GM12864 (cell line): ENCODE results near the gene DLGAP1.

Source experiments
- DNase-seq: peaks from one replicate; pipeline ENCODE4 v3.0.0-alpha.2; 2011; ENCODE audit warnings: low read depth
- H3K4me3 ChIP-seq: 2 replicates; pipeline ENCODE4 v1.5.1; 2011; ENCODE audit warnings: mild to moderate bottlenecking, low read depth, low read length, control low read depth
- CTCF ChIP-seq: IDR thresholded peaks from 2 replicates; pipeline ENCODE4 v1.5.1; 2011; ENCODE audit warnings: low read depth, mild to moderate bottlenecking, moderate library complexity, low read length, control low read depth, inconsistent platforms; ENCODE audit errors: missing control alignments

Gene DLGAP1

DNA sequence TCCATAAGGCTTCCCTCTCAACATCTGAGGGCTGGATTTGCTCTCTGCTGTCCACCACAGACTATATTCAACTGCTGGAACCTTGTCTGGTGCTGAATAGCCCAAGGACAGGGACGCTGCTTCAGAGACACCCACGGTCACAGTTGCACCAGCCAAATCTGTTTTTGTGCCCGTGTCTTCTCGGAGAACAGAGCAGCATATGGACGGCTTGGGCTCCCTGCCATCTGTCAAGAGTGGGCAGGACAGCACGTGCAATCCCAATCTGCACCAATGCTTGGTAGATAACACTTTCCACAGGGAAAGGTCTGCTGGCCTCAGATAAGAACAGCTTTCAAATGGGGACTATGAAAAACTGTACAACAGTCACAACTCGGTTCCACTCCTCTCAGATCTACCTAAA lies 539.0 kb downstream of the DLGAP1 start:
- no peak for DNase-seq

DNA sequence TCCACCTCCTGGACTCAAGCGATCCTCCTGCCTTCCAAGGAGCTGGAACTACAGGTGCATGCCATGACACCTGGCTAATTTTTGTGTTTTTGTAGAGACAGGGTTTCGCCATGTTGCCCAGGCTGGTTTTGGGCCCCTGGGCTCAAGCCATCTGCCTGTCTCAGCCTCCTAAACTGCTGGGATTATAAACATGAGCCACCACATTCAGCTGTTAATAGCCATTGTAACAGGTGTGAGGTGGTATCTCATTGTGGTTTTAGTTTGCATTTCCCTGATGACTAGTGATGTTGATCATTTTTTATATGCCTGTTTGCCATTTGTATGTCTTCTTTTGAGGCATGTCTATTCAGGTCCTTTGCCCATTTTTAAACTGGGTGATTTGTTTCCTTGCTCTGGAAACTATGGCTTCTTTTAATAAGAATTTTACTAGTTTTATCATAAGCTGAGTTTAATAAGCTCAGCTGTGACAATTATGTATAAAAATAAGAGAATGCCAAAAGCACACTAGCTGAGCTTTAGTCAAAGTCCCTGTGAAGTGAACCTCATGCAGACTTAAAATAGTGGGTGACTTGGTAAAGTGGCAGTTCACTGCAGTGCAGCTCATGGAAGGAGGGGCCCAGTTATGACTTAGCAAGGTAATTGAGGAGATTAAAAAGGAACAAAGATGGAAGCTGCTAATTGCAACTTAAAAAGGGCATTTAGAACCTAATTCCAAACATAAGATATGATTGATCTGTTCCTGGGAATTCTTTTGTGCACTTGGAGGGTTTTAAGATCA lies 540.1 kb downstream of the DLGAP1 start:
- TF ChIP-seq CTCF = no peak
- no peak overlapping the region for H3K4me3 ChIP-seq
- no peak for DNase-seq

More for the DNA sequence above, 539.0 kb downstream of the DLGAP1 start:
- TF ChIP-seq CTCF = no peak
- H3K4me3 ChIP-seq = no peak overlapping the region

- no peak overlapping the region for H3K4me3 ChIP-seq
- TF ChIP-seq CTCF = no peak
- no peak for DNase-seq
Observed at GRCh38 chr18:3914109-3914508, 541.0 kb downstream of the DLGAP1 start.

DNA sequence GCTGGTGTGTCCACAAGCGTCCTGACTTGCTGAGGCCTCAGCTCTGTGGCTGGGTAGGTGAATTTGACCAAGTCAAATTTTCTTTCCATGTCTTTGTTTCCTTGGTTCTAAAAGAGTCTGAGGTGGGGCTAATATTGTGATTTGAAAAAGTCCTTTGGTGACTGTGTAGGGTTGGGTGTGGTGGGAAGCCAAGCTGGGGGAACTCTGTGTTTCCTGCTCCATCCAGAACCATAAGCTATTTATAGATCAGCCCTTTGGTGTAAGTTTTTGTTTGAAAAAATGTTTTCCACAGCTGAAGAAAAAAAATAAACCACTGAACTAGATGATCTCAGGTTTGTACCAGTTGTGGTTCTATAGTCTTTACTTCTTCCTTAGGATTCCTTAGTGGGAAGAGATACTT lies 542.4 kb downstream of the DLGAP1 start:
- no peak for DNase-seq
- TF ChIP-seq CTCF = no peak
- no peak overlapping the region for H3K4me3 ChIP-seq

DNA sequence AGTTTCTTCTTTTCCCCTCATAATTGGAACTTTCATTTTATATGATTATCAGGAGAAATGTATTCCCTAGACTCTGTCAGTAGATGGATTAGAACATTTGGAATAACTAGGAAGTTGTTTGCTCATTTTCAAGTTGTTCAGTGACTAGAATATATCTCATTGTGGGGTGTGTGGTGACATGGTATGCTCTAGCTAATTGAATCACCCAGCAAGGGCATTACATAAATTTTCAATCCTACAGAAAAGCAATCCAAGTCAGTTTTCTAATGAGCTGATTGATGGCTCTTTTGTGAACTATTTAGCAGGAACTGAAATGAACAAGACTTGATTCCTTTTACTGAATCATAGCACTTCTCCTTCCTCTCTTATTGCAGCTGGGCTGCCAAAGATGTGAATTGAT lies 543.7 kb downstream of the DLGAP1 start:
- H3K4me3 ChIP-seq = no peak overlapping the region
- DNase-seq = no peak
- TF ChIP-seq CTCF = no peak

- no peak for TF ChIP-seq CTCF
- H3K4me3 ChIP-seq = no peak overlapping the region
- DNase-seq = no peak
Observed at GRCh38 chr18:3910512-3910911, 544.6 kb downstream of the DLGAP1 start.

GRCh38 chr18:3907955-3908354 lies 547.2 kb downstream of the DLGAP1 start:
- DNase-seq = no peak
- no peak for TF ChIP-seq CTCF
- H3K4me3 ChIP-seq = no peak overlapping the region
